ENCODE results near the gene C12orf75. TPM values are rescaled to one million over a fixed set of nuclear protein-coding genes. Genes with fewer than 3 reads are reported as not detected.
"Not testable (repeated sequence)": the region's sequence is repeated elsewhere in the genome, so short reads cannot be mapped to it uniquely, and the experiment has no call there.

C12orf75 gene
- total RNA-seq, 2 experiments from 2014 or later: 160 to 210 TPM

GRCh38 chr12:105332286-105332685 lies 1.8 kb downstream of the C12orf75 start:
- POLR2A ChIA-PET, H3K27me3 Mint-ChIP-seq, H3K9me3 Mint-ChIP-seq, DNase-seq: not testable (repeated sequence)
- peaks cover 49% of the 10 kb centered on the region for H3K36me3 Mint-ChIP-seq (ENCODE audit: low read depth)
- CTCF ChIA-PET: interaction anchor here (0.7 to 1.6 kb wide), 5 partner anchors 11 to 1624 kb away, joined by 3 to 5 read pairs (median 3); no protein-coding TSS in a partner anchor
- peaks cover 82% of the 10 kb centered on the region for H3K4me1 Mint-ChIP-seq
- peak overlapping the region; percentile 89 for H3K4me3 Mint-ChIP-seq
- peak overlapping the region; percentile 91 for H3K27ac Mint-ChIP-seq

- CTCF ChIA-PET: interaction anchor here (0.7 to 1.8 kb wide), 4 partner anchors 12 to 1623 kb away, joined by 3 to 10 read pairs (median 4); no protein-coding TSS in a partner anchor
Measured at GRCh38 chr12:105332925-105333324, 2.4 kb downstream of the C12orf75 start.

GRCh38 chr12:105334001-105334400 lies 3.5 kb downstream of the C12orf75 start:
- Mint-ChIP-seq H3K4me3 (no peak overlapping the region), H3K4me1 (peaks cover 78% of the 10 kb centered on the region), H3K9me3 (peaks cover 7% of the 10 kb centered on the region), H3K27me3 (no peaks in the 10 kb centered on the region), H3K27ac (no peak overlapping the region), H3K36me3 (ENCODE audit: low read depth) (peaks cover 57% of the 10 kb centered on the region)
- DNase-seq: no peak
- POLR2A ChIA-PET: no interaction called here
- CTCF ChIA-PET: interaction anchor here (0.6 to 1.8 kb wide), 3 partner anchors 14 to 1441 kb away, joined by 3 to 10 read pairs (median 3); partner anchors contain the start of gene APPL2

More at GRCh38 chr12:105332925-105333324, 2.4 kb downstream of the C12orf75 start:
- Mint-ChIP-seq H3K4me1 (peaks cover 84% of the 10 kb centered on the region), H3K36me3 (ENCODE audit: low read depth) (peaks cover 52% of the 10 kb centered on the region), H3K4me3 (peak overlapping the region; percentile 89), H3K27ac (no peak overlapping the region), H3K27me3 (no peaks in the 10 kb centered on the region), H3K9me3 (peaks cover 3% of the 10 kb centered on the region)
- no peak for DNase-seq
- POLR2A ChIA-PET: interaction anchor here (0.6 kb wide), 1 partner anchor 21 kb away, joined by 3 read pairs; no protein-coding TSS in a partner anchor

- no peak overlapping the region for H3K4me3 Mint-ChIP-seq
- ChIA-PET POLR2A (no interaction called here), CTCF (interaction anchor here (1.3 to 2.2 kb wide), 4 partner anchors 13 to 98 kb away, joined by 3 to 10 read pairs (median 5); partner anchors contain the start of gene APPL2)
- no peak overlapping the region for H3K27ac Mint-ChIP-seq
- H3K36me3 Mint-ChIP-seq (ENCODE audit: low read depth): peaks cover 59% of the 10 kb centered on the region
- H3K27me3 Mint-ChIP-seq: no peaks in the 10 kb centered on the region
- peaks cover 7% of the 10 kb centered on the region for H3K9me3 Mint-ChIP-seq
- peaks cover 72% of the 10 kb centered on the region for H3K4me1 Mint-ChIP-seq
- no peak for DNase-seq
Measured at GRCh38 chr12:105334582-105334981, 4.1 kb downstream of the C12orf75 start.

- CTCF ChIA-PET: interaction anchor here (2.2 kb wide), 1 partner anchor 22 kb away, joined by 7 read pairs; no protein-coding TSS in a partner anchor
- Mint-ChIP-seq H3K4me1 (peaks cover 72% of the 10 kb centered on the region), H3K9me3 (peaks cover 14% of the 10 kb centered on the region), H3K27ac (no peak overlapping the region), H3K27me3 (no peaks in the 10 kb centered on the region), H3K36me3 (ENCODE audit: low read depth) (peaks cover 71% of the 10 kb centered on the region), H3K4me3 (no peak overlapping the region)
- DNase-seq: no peak
- POLR2A ChIA-PET: no interaction called here
Measured at GRCh38 chr12:105335856-105336255, 5.4 kb downstream of the C12orf75 start.

- Mint-ChIP-seq H3K4me1 (peaks cover 71% of the 10 kb centered on the region), H3K9me3 (peaks cover 18% of the 10 kb centered on the region), H3K27ac (no peak overlapping the region), H3K4me3 (no peak overlapping the region), H3K27me3 (no peaks in the 10 kb centered on the region), H3K36me3 (ENCODE audit: low read depth) (peaks cover 76% of the 10 kb centered on the region)
- DNase-seq: no peak
- CTCF ChIA-PET: interaction anchor here (2.2 kb wide), 1 partner anchor 21 kb away, joined by 7 read pairs; no protein-coding TSS in a partner anchor
- POLR2A ChIA-PET: no interaction called here
Measured at GRCh38 chr12:105336411-105336810, 5.9 kb downstream of the C12orf75 start.

- Mint-ChIP-seq H3K27ac (peak overlapping the region; percentile 38), H3K4me1 (peaks cover 67% of the 10 kb centered on the region), H3K4me3 (no peak overlapping the region), H3K9me3 (peaks cover 25% of the 10 kb centered on the region), H3K36me3 (ENCODE audit: low read depth) (peaks cover 80% of the 10 kb centered on the region), H3K27me3 (no peaks in the 10 kb centered on the region)
- no peak for DNase-seq
- CTCF ChIA-PET: interaction anchor here (1.7 kb wide), 1 partner anchor 37 kb away, joined by 5 read pairs; no protein-coding TSS in a partner anchor
- POLR2A ChIA-PET: no interaction called here
Measured at GRCh38 chr12:105337391-105337790, 6.9 kb downstream of the C12orf75 start.

- H3K27ac Mint-ChIP-seq: no peak overlapping the region
- peaks cover 57% of the 10 kb centered on the region for H3K4me1 Mint-ChIP-seq
- no peaks in the 10 kb centered on the region for H3K27me3 Mint-ChIP-seq
- H3K9me3 Mint-ChIP-seq: peaks cover 25% of the 10 kb centered on the region
- DNase-seq: no peak
- peaks cover 77% of the 10 kb centered on the region for H3K36me3 Mint-ChIP-seq (ENCODE audit: low read depth)
- ChIA-PET POLR2A (no interaction called here), CTCF (interaction anchor here (1.0 to 1.7 kb wide), 2 partner anchors 17 to 35 kb away, joined by 3 to 5 read pairs; no protein-coding TSS in a partner anchor)
- no peak overlapping the region for H3K4me3 Mint-ChIP-seq
Measured at GRCh38 chr12:105338966-105339365, 8.5 kb downstream of the C12orf75 start.

GRCh38 chr12:105341010-105341409 lies 10.5 kb downstream of the C12orf75 start:
- ChIA-PET POLR2A (no interaction called here), CTCF (no interaction called here)
- peaks cover 27% of the 10 kb centered on the region for H3K9me3 Mint-ChIP-seq
- no peaks in the 10 kb centered on the region for H3K27me3 Mint-ChIP-seq
- H3K36me3 Mint-ChIP-seq (ENCODE audit: low read depth): peaks cover 66% of the 10 kb centered on the region
- H3K4me1 Mint-ChIP-seq: peaks cover 39% of the 10 kb centered on the region
- no peak overlapping the region for H3K27ac Mint-ChIP-seq
- DNase-seq: no peak
- no peak overlapping the region for H3K4me3 Mint-ChIP-seq

- peaks cover 63% of the 10 kb centered on the region for H3K36me3 Mint-ChIP-seq (ENCODE audit: low read depth)
- H3K27me3 Mint-ChIP-seq, H3K27ac Mint-ChIP-seq, H3K4me3 Mint-ChIP-seq, POLR2A ChIA-PET, CTCF ChIA-PET, DNase-seq: not testable (repeated sequence)
- peaks cover 27% of the 10 kb centered on the region for H3K9me3 Mint-ChIP-seq
- peaks cover 37% of the 10 kb centered on the region for H3K4me1 Mint-ChIP-seq
Measured at GRCh38 chr12:105341620-105342019, 11.1 kb downstream of the C12orf75 start.

GRCh38 chr12:105342464-105342863 lies 12.0 kb downstream of the C12orf75 start:
- H3K27me3 Mint-ChIP-seq: no peaks in the 10 kb centered on the region
- H3K4me1 Mint-ChIP-seq: peaks cover 35% of the 10 kb centered on the region
- POLR2A ChIA-PET: no interaction called here
- DNase-seq: no peak
- H3K9me3 Mint-ChIP-seq: peaks cover 24% of the 10 kb centered on the region
- peaks cover 62% of the 10 kb centered on the region for H3K36me3 Mint-ChIP-seq (ENCODE audit: low read depth)
- peak overlapping the region; percentile 1 for H3K27ac Mint-ChIP-seq
- CTCF ChIA-PET: no interaction called here
- H3K4me3 Mint-ChIP-seq: no peak overlapping the region

GRCh38 chr12:105343836-105344235 lies 13.3 kb downstream of the C12orf75 start:
- Mint-ChIP-seq H3K36me3 (ENCODE audit: low read depth) (peaks cover 59% of the 10 kb centered on the region), H3K27ac (no peak overlapping the region), H3K9me3 (peaks cover 20% of the 10 kb centered on the region), H3K27me3 (no peaks in the 10 kb centered on the region), H3K4me3 (no peak overlapping the region), H3K4me1 (peaks cover 33% of the 10 kb centered on the region)
- CTCF ChIA-PET: no interaction called here
- DNase-seq: no peak
- POLR2A ChIA-PET: no interaction called here

GRCh38 chr12:105347499-105347898 lies 17.0 kb downstream of the C12orf75 start:
- Mint-ChIP-seq H3K36me3 (ENCODE audit: low read depth) (peaks cover 53% of the 10 kb centered on the region), H3K4me3 (no peak overlapping the region), H3K27ac (no peak overlapping the region), H3K9me3 (peaks cover 2% of the 10 kb centered on the region), H3K4me1 (peaks cover 43% of the 10 kb centered on the region), H3K27me3 (no peaks in the 10 kb centered on the region)
- CTCF ChIA-PET: interaction anchor here (0.9 to 3.7 kb wide), 2 partner anchors 14 to 149 kb away, joined by 3 to 10 read pairs; no protein-coding TSS in a partner anchor
- POLR2A ChIA-PET: no interaction called here
- no peak for DNase-seq
